NCI-H748 (cell line): Measurements from ENCODE around the gene C2CD4D.

ENCODE experiments used
- DNase-seq: peaks from one replicate; lab custom pipeline; 2025; ENCODE audit not compliant: unreplicated experiment; lab: John Stamatoyannopoulos, UW

Gene C2CD4D

GRCh38 chr1:151835596-151835995 is 4.0 kb downstream of the C2CD4D start:
- no peak for DNase-seq

- DNase-seq: no peak
Observed at GRCh38 chr1:151834239-151834638, 5.4 kb downstream of the C2CD4D start.

GRCh38 chr1:151833172-151833900 is 6.3 kb downstream of the C2CD4D start:
- no peak for DNase-seq

GRCh38 chr1:151832318-151832980 is 7.2 kb downstream of the C2CD4D start:
- DNase-seq: peak; percentile 13

- no peak for DNase-seq
Observed at GRCh38 chr1:151831605-151832004, 8.0 kb downstream of the C2CD4D start, which contains the start of gene RORC. TSS of gene RORC (minus strand) at chr1:151831802. CDS start at chr1:151831764, 38 bp downstream.

- DNase-seq: no peak
Observed at GRCh38 chr1:151831256-151831591, 8.4 kb downstream of the C2CD4D start.

- DNase-seq: no peak
Observed at GRCh38 chr1:151830055-151830454, 9.6 kb downstream of the C2CD4D start.

GRCh38 chr1:151829352-151830046 is 10.1 kb downstream of the C2CD4D start:
- DNase-seq: no peak

- no peak for DNase-seq
Observed at GRCh38 chr1:151828921-151829320, 10.7 kb downstream of the C2CD4D start.

GRCh38 chr1:151827853-151828252 is 11.8 kb downstream of the C2CD4D start:
- no peak for DNase-seq

GRCh38 chr1:151825751-151826660 is 13.6 kb downstream of the C2CD4D start:
- DNase-seq: no peak

- no peak for DNase-seq
Observed at GRCh38 chr1:151825204-151825603, 14.4 kb downstream of the C2CD4D start.

GRCh38 chr1:151823175-151823574 is 16.4 kb downstream of the C2CD4D start:
- no peak for DNase-seq

- no peak for DNase-seq
Observed at GRCh38 chr1:151822404-151822803, 17.2 kb downstream of the C2CD4D start.

- DNase-seq: peak; percentile 46
Observed at GRCh38 chr1:151820940-151821339, 18.7 kb downstream of the C2CD4D start.

- DNase-seq: no peak
Observed at GRCh38 chr1:151819976-151820623, 19.5 kb downstream of the C2CD4D start.

- DNase-seq: no peak
Observed at GRCh38 chr1:151819227-151819835, 20.3 kb downstream of the C2CD4D start.

GRCh38 chr1:151817353-151817730 is 22.3 kb downstream of the C2CD4D start:
- no peak for DNase-seq

GRCh38 chr1:151816548-151817352 is 22.9 kb downstream of the C2CD4D start:
- DNase-seq: peak; percentile 22
